Astrocyte (in vitro differentiated cells and primary cell): Measurements from ENCODE around the gene PLCH2. TPM values are rescaled to one million over a fixed set of nuclear protein-coding genes. Genes with fewer than 3 reads are reported as not detected.

Experiments
- DNase-seq: peaks from one replicate; pipeline ENCODE4 v3.0.0-alpha.2; 2010; ENCODE audit warnings: low read depth
- FAIRE-seq: peaks from 2 replicates; lab custom pipeline; 2011; peaks lifted over from hg19 to GRCh38; lab: Jason Lieb, UNC
- H2AFZ ChIP-seq: 2 replicates; pipeline ENCODE4 v1.6.0; 2012; ENCODE audit warnings: low read depth, low read length, inconsistent platforms
- H3K27ac ChIP-seq: 2 replicates; pipeline ENCODE4 v1.5.1; 2011; ENCODE audit warnings: low read depth, low read length, inconsistent platforms
- H3K27me3 ChIP-seq: 2 replicates; pipeline ENCODE4 v1.6.0; 2011; ENCODE audit warnings: low read length, inconsistent platforms; ENCODE audit not compliant: insufficient read depth
- H3K36me3 ChIP-seq: 2 replicates; pipeline ENCODE4 v1.5.1; 2011; ENCODE audit warnings: low read length, inconsistent platforms; ENCODE audit not compliant: insufficient read depth
- H3K4me1 ChIP-seq: 2 replicates; pipeline ENCODE4 v1.5.1; 2011; ENCODE audit warnings: low read length, inconsistent platforms; ENCODE audit not compliant: insufficient read depth
- H3K4me2 ChIP-seq: 2 replicates; pipeline ENCODE4 v1.6.0; 2012; ENCODE audit warnings: low read length, inconsistent platforms
- H3K4me3 ChIP-seq: 2 replicates; pipeline ENCODE4 v1.5.1; 2011; ENCODE audit warnings: low read depth, mild to moderate bottlenecking, low read length, inconsistent platforms; ENCODE audit not compliant: insufficient read depth
- H3K79me2 ChIP-seq: 2 replicates; pipeline ENCODE4 v1.6.0; 2012; ENCODE audit warnings: mild to moderate bottlenecking, low read length, inconsistent platforms; ENCODE audit not compliant: insufficient read depth
- H3K9ac ChIP-seq: 2 replicates; pipeline ENCODE4 v1.6.0; 2012; ENCODE audit warnings: mild to moderate bottlenecking, low read length, inconsistent platforms
- H3K9me3 ChIP-seq: 2 replicates; pipeline ENCODE4 v1.5.1; 2012; ENCODE audit warnings: low read depth, mild to moderate bottlenecking, low read length, inconsistent platforms; ENCODE audit not compliant: insufficient read depth
- H4K20me1 ChIP-seq: 2 replicates; pipeline ENCODE4 v1.6.0; 2012; ENCODE audit warnings: low read length, inconsistent platforms; ENCODE audit not compliant: insufficient read depth
- H3K27ac Mint-ChIP-seq: one replicate; pipeline ENCODE4 v1.8.0; 2021; ENCODE audit warnings: mild to moderate bottlenecking, mixed read lengths; ENCODE audit not compliant: unreplicated experiment
- H3K27me3 Mint-ChIP-seq: one replicate; pipeline ENCODE4 v1.8.0; 2021; ENCODE audit warnings: low read depth, mixed read lengths; ENCODE audit not compliant: unreplicated experiment
- H3K36me3 Mint-ChIP-seq: one replicate; pipeline ENCODE4 v1.8.0; 2021; ENCODE audit warnings: low read depth, mixed read lengths; ENCODE audit not compliant: unreplicated experiment
- H3K4me1 Mint-ChIP-seq: one replicate; pipeline ENCODE4 v1.8.0; 2021; ENCODE audit warnings: low read depth, mixed read lengths; ENCODE audit not compliant: unreplicated experiment
- H3K4me3 Mint-ChIP-seq: one replicate; pipeline ENCODE4 v1.8.0; 2021; ENCODE audit warnings: mild to moderate bottlenecking, moderate library complexity, mixed read lengths; ENCODE audit not compliant: unreplicated experiment
- H3K9me3 Mint-ChIP-seq: one replicate; pipeline ENCODE4 v1.8.0; 2021; ENCODE audit warnings: mild to moderate bottlenecking, mixed read lengths; ENCODE audit not compliant: unreplicated experiment
- CTCF ChIP-seq: IDR thresholded peaks from 2 replicates; pipeline ENCODE4 v1.5.1; 2011; ENCODE audit warnings: low read depth, mild to moderate bottlenecking, inconsistent platforms, low read length, moderate library complexity; ENCODE audit not compliant: insufficient read depth
- EZH2 ChIP-seq: IDR thresholded peaks from 2 replicates; pipeline ENCODE4 v1.6.1; 2012; ENCODE audit warnings: mild to moderate bottlenecking, low read length, inconsistent platforms; ENCODE audit not compliant: insufficient read depth
- total RNA-seq: library from RNA; stranded (reverse); gene quantifications from 2 replicates; pipeline ENCODE4 v1.2.1, GENCODE V29; 2021

Gene PLCH2
- total RNA-seq, 1 donor from 2014 or later: 2.0 TPM

- no peak overlapping the region for H3K27ac ChIP-seq
- H2AFZ ChIP-seq: no peak overlapping the region
- no peak overlapping the region for H3K4me3 ChIP-seq
- TF ChIP-seq EZH2 (no peak), CTCF (no peak)
- no peak overlapping the region for H3K4me3 Mint-ChIP-seq
- H3K4me2 ChIP-seq: no peak overlapping the region
- H4K20me1 ChIP-seq: peaks cover 63% of the 10 kb centered on the region
- peaks cover 14% of the 10 kb centered on the region for H3K4me1 Mint-ChIP-seq
- H3K27me3 Mint-ChIP-seq: no peaks in the 10 kb centered on the region
- H3K36me3 ChIP-seq: peaks cover 3% of the 10 kb centered on the region
- H3K4me1 ChIP-seq: peaks cover 28% of the 10 kb centered on the region
- H3K9me3 Mint-ChIP-seq: no peaks in the 10 kb centered on the region
- DNase-seq: no peak
- no peak overlapping the region for H3K9ac ChIP-seq
- H3K79me2 ChIP-seq: peaks cover 53% of the 10 kb centered on the region
- no peaks in the 10 kb centered on the region for H3K9me3 ChIP-seq
- peaks cover 5% of the 10 kb centered on the region for H3K36me3 Mint-ChIP-seq
- no peaks in the 10 kb centered on the region for H3K27me3 ChIP-seq
- FAIRE-seq: no peak
- peak overlapping the region; percentile 20 for H3K27ac Mint-ChIP-seq
Measured at GRCh38 chr1:2520806-2521205, 44.7 kb downstream of the PLCH2 start.

DNA sequence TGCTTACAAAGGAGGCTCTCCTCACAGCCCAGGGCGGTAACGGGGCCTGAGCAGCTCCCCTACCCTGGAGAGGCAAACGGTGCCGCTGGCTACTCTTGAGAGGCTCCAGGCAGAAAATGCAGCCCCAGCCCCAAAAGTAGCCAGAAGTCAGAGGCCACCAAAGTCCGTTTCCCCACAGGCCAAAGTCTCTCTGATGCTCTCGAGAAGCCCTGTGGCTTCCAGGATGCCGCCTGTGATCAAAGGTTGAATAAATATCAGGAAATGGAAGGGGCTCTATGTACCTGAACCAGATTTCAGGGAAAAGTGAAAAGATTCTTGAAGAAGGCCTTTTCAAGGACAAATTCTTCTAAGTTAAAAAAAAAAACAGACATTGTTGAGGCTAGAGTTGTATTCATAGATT is 46.1 kb downstream of the PLCH2 start:
- no peak overlapping the region for H3K9ac ChIP-seq
- Mint-ChIP-seq H3K27ac (no peak overlapping the region), H3K4me3 (no peak overlapping the region), H3K4me1 (peaks cover 14% of the 10 kb centered on the region), H3K36me3 (peaks cover 5% of the 10 kb centered on the region), H3K27me3 (peaks cover 3% of the 10 kb centered on the region), H3K9me3 (no peaks in the 10 kb centered on the region)
- FAIRE-seq (no peak), DNase-seq (no peak)
- H4K20me1 ChIP-seq: peaks cover 62% of the 10 kb centered on the region
- no peak overlapping the region for H3K27ac ChIP-seq
- peaks cover 3% of the 10 kb centered on the region for H3K36me3 ChIP-seq
- H3K4me1 ChIP-seq: peaks cover 33% of the 10 kb centered on the region
- no peaks in the 10 kb centered on the region for H3K9me3 ChIP-seq
- TF ChIP-seq CTCF (no peak), EZH2 (no peak)
- no peak overlapping the region for H3K4me2 ChIP-seq
- H3K79me2 ChIP-seq: peaks cover 55% of the 10 kb centered on the region
- no peak overlapping the region for H3K4me3 ChIP-seq
- H2AFZ ChIP-seq: no peak overlapping the region
- no peaks in the 10 kb centered on the region for H3K27me3 ChIP-seq

DNA sequence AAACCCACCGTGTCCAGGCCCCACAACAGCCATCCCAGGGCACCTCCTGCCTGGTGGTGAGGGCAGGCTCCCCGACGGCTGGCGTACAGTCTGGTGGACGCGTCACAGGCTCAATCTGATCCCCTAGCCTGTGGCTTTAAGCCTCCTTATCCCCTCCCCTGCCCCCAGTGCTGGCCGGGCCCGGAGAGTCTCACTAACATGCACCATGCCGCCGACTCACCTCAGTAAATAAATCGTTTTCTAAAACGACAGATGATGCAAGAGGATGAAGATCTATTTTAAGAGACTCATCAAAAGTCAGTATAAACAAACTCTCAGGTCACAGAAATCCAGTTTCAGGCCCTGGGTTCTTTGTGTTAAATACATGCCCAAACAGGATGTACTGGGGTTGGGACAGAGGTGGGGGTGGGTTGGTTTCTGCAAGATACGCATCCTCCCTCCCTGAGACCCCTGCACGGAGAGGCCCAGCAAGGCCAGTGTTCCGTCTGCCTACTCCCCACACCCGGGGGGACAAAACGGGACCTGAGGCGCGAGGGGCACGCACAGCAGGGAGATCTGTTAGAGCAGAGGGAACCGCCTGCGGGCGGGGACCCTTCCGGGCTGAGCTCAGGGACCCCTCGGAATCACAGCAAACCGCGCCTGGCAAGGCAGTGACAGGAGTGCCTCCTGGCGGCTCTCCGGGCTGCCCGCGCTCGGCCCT is 47.3 kb downstream of the PLCH2 start:
- H2AFZ ChIP-seq: no peak overlapping the region
- peaks cover 3% of the 10 kb centered on the region for H3K27me3 Mint-ChIP-seq
- no peaks in the 10 kb centered on the region for H3K9me3 Mint-ChIP-seq
- peaks cover 55% of the 10 kb centered on the region for H3K79me2 ChIP-seq
- TF ChIP-seq CTCF (no peak), EZH2 (no peak)
- no peak overlapping the region for H3K27ac ChIP-seq
- no peak for DNase-seq
- peak overlapping the region; percentile 31 for H3K27ac Mint-ChIP-seq
- H4K20me1 ChIP-seq: peaks cover 56% of the 10 kb centered on the region
- FAIRE-seq: no peak
- no peak overlapping the region for H3K9ac ChIP-seq
- H3K9me3 ChIP-seq: no peaks in the 10 kb centered on the region
- peak overlapping the region; percentile 99 for H3K4me2 ChIP-seq
- peaks cover 3% of the 10 kb centered on the region for H3K36me3 ChIP-seq
- no peak overlapping the region for H3K4me3 ChIP-seq
- peaks cover 5% of the 10 kb centered on the region for H3K36me3 Mint-ChIP-seq
- H3K27me3 ChIP-seq: no peaks in the 10 kb centered on the region
- peaks cover 33% of the 10 kb centered on the region for H3K4me1 ChIP-seq
- peaks cover 14% of the 10 kb centered on the region for H3K4me1 Mint-ChIP-seq
- no peak overlapping the region for H3K4me3 Mint-ChIP-seq
